Neural cell (in vitro differentiated cells): ENCODE results near the gene SLC39A3. TPM values are rescaled to one million over a fixed set of nuclear protein-coding genes. Genes with fewer than 3 reads are reported as not detected.

ENCODE experiments used
- H2AFZ ChIP-seq: fragments of 200-600, 300-800 bp; sonication (generic), shearing (Covaris generic); 2 replicates; pipeline ENCODE4 v1.6.0; 2014; ENCODE audit warnings: low read depth, mild to moderate bottlenecking, antibody characterized with exemption, low read length, moderate library complexity
- H3F3A ChIP-seq: fragments of 200-600 bp; shearing (Covaris generic); 2 replicates; pipeline ENCODE4 v1.6.1; 2016; ENCODE audit warnings: mild to moderate bottlenecking, moderate library complexity, mixed read lengths, antibody characterized with exemption, low read length; ENCODE audit not compliant: insufficient read depth, poor library complexity, severe bottlenecking
- H3K27ac ChIP-seq: fragments of 200-600, 300-800 bp; sonication (generic), shearing (Covaris generic); 2 replicates; pipeline ENCODE4 v1.5.1; 2014; ENCODE audit warnings: mild to moderate bottlenecking, low read length, moderate library complexity
- H3K27me3 ChIP-seq: fragments of 300-800, 200-600 bp; sonication (generic), shearing (Covaris generic); 2 replicates; pipeline ENCODE4 v1.6.0; 2014; ENCODE audit warnings: mild to moderate bottlenecking, low read depth, low read length, moderate library complexity; ENCODE audit not compliant: insufficient read depth
- H3K36me3 ChIP-seq: fragments of 300-800, 200-600 bp; sonication (generic), shearing (Covaris generic); 2 replicates; pipeline ENCODE4 v1.5.1; 2014; ENCODE audit warnings: mild to moderate bottlenecking, antibody characterized with exemption, low read length, moderate library complexity; ENCODE audit not compliant: insufficient read depth
- H3K4me2 ChIP-seq: fragments of 300-800, 200-600 bp; sonication (generic), shearing (Covaris generic); 2 replicates; pipeline ENCODE4 v1.6.0; 2014; ENCODE audit warnings: mild to moderate bottlenecking, low read length
- H3K4me3 ChIP-seq: fragments of 300-800, 200-600 bp; sonication (generic), shearing (Covaris generic); 2 replicates; pipeline ENCODE4 v1.5.1; 2014; ENCODE audit warnings: mild to moderate bottlenecking, low read length, moderate library complexity
- H3K79me2 ChIP-seq: fragments of 200-600 bp; shearing (Covaris generic); replicated peaks from 2 replicates; pipeline ENCODE4 v1.6.0; 2014; ENCODE audit warnings: mild to moderate bottlenecking, low read length, moderate library complexity; ENCODE audit not compliant: insufficient read depth
- H3K9ac ChIP-seq: fragments of 300-800, 200-600 bp; sonication (generic), shearing (Covaris generic); 2 replicates; pipeline ENCODE4 v1.6.1; 2016; ENCODE audit warnings: mild to moderate bottlenecking, low read length, mixed read lengths
- H3K9me2 ChIP-seq: fragments of 200-600 bp; shearing (Covaris generic); 2 replicates; pipeline ENCODE4 v1.6.1; 2016; ENCODE audit warnings: mild to moderate bottlenecking, low read length, mixed read lengths; ENCODE audit not compliant: insufficient read depth
- H3K9me3 ChIP-seq: fragments of 200-600, 300-800 bp; sonication (generic), shearing (Covaris generic); 2 replicates; pipeline ENCODE4 v1.6.1; 2016; ENCODE audit warnings: mild to moderate bottlenecking, mixed run types, low read length, moderate library complexity, mixed read lengths
- H4K20me1 ChIP-seq: fragments of 200-600 bp; shearing (Covaris generic); 2 replicates; pipeline ENCODE4 v1.6.1; 2016; ENCODE audit warnings: mild to moderate bottlenecking, mixed run types; ENCODE audit not compliant: insufficient read depth
- CTCF ChIP-seq: fragments of 450-650 bp; IDR thresholded peaks from 2 replicates; pipeline ENCODE4 v1.5.1; 2014; ENCODE audit warnings: antibody characterized with exemption, mild to moderate bottlenecking, moderate library complexity; ENCODE audit not compliant: poor library complexity, severe bottlenecking
- EP300 ChIP-seq: fragments of 450-650 bp; conservative IDR thresholded peaks from 2 replicates; pipeline ENCODE4 v1.6.1; 2014; ENCODE audit warnings: antibody characterized with exemption, mild to moderate bottlenecking, moderate library complexity; ENCODE audit not compliant: poor library complexity, severe bottlenecking
- EZH2 ChIP-seq: fragments of 200-600, 300-800 bp; shearing (Covaris generic), sonication (generic); IDR thresholded peaks from 2 replicates; pipeline ENCODE4 v1.6.1; 2014; ENCODE audit warnings: antibody characterized with exemption, low read length, borderline replicate concordance, mild to moderate bottlenecking; ENCODE audit not compliant: insufficient read depth, poor library complexity, severe bottlenecking
- MXI1 ChIP-seq: fragments of 450-650 bp; conservative IDR thresholded peaks from 2 replicates; pipeline ENCODE4 v1.6.1; 2014; ENCODE audit warnings: antibody characterized with exemption, mild to moderate bottlenecking; ENCODE audit not compliant: poor library complexity, severe bottlenecking
- POLR2AphosphoS5 ChIP-seq: IDR thresholded peaks from 2 replicates; pipeline ENCODE4 v1.6.1; 2012
- RAD21 ChIP-seq: fragments of 450-650 bp; conservative IDR thresholded peaks from 2 replicates; pipeline ENCODE4 v1.6.1; 2014; ENCODE audit warnings: antibody characterized with exemption, mild to moderate bottlenecking, moderate library complexity
- REST ChIP-seq: IDR thresholded peaks from 2 replicates; pipeline ENCODE4 v1.6.1; 2012; ENCODE audit warnings: borderline replicate concordance
- SMC3 ChIP-seq: fragments of 450-650 bp; conservative IDR thresholded peaks from 2 replicates; pipeline ENCODE4 v1.6.1; 2014; ENCODE audit warnings: antibody characterized with exemption, mild to moderate bottlenecking, moderate library complexity; ENCODE audit not compliant: poor library complexity
- TAF1 ChIP-seq: IDR thresholded peaks from 2 replicates; pipeline ENCODE4 v1.6.1; 2012; ENCODE audit warnings: low read depth
- polyA plus RNA-seq: library from polyadenylated mRNA; depleted of rRNA; stranded (reverse); fragments of >200 nt; gene quantifications from 2 replicates; pipeline ENCODE4 v1.2.3, GENCODE V29; 2014

SLC39A3 gene
- polyA plus RNA-seq, 1 donor from 2014 or later: 72.8 TPM

- Histone ChIP-seq H3K4me2 (no peak overlapping the region), H2AFZ (no peak overlapping the region), H3K79me2 (no peaks in the 10 kb centered on the region), H4K20me1 (no peaks in the 10 kb centered on the region), H3K9me2 (no peaks in the 10 kb centered on the region), H3K36me3 (no peaks in the 10 kb centered on the region), H3K27ac (no peak overlapping the region), H3K27me3 (no peaks in the 10 kb centered on the region), H3K9me3 (no peaks in the 10 kb centered on the region), H3K9ac (no peak overlapping the region), H3F3A (no peaks in the 10 kb centered on the region), H3K4me3 (no peak overlapping the region)
- TF ChIP-seq EZH2 (no peak), MXI1 (no peak), RAD21 (no peak), SMC3 (no peak), REST (no peak), POLR2AphosphoS5 (no peak), CTCF (no peak), EP300 (no peak), TAF1 (no peak)
Observed at GRCh38 chr19:2762783-2763496, 23.1 kb upstream of the SLC39A3 start.

- Histone ChIP-seq H2AFZ (no peak overlapping the region), H3F3A (no peaks in the 10 kb centered on the region), H3K79me2 (no peaks in the 10 kb centered on the region), H3K9me2 (no peaks in the 10 kb centered on the region), H3K27ac (no peak overlapping the region), H3K9me3 (no peaks in the 10 kb centered on the region), H4K20me1 (no peaks in the 10 kb centered on the region), H3K9ac (no peak overlapping the region), H3K4me3 (no peak overlapping the region), H3K36me3 (no peaks in the 10 kb centered on the region), H3K27me3 (no peaks in the 10 kb centered on the region), H3K4me2 (no peak overlapping the region)
- TF ChIP-seq MXI1: no peak
- TF ChIP-seq POLR2AphosphoS5: no peak
- TF ChIP-seq TAF1: no peak
- TF ChIP-seq REST: no peak
- no peak for TF ChIP-seq CTCF
- no peak for TF ChIP-seq EZH2
- TF ChIP-seq SMC3: no peak
- no peak for TF ChIP-seq RAD21
Observed at GRCh38 chr19:2761876-2762782, 22.3 kb upstream of the SLC39A3 start.
